SK-N-SH treated with all-trans-retinoic acid at 6 μM for 48 hours (cell line): ENCODE measurements around the gene TRPM5.

Experiments used
- BACH2 ChIP-seq: fragments of 250-450 bp; sonication (Bioruptor Pico); IDR thresholded peaks from 2 replicates; pipeline ENCODE4 v1.9.0; 2021; ENCODE audit warnings: mild to moderate bottlenecking, borderline replicate concordance
- CSRNP3 ChIP-seq: fragments of 250-450 bp; sonication (Bioruptor Pico); IDR thresholded peaks from 2 replicates; pipeline ENCODE4 v1.5.1; 2021; ENCODE audit warnings: mild to moderate bottlenecking, moderate library complexity
- PATZ1 ChIP-seq: fragments of 250-450 bp; sonication (Bioruptor Pico); IDR thresholded peaks from 2 replicates; pipeline ENCODE4 v1.8.0; 2020; ENCODE audit warnings: mild to moderate bottlenecking, moderate library complexity, borderline replicate concordance
- RARB ChIP-seq: fragments of 250-450 bp; sonication (Bioruptor Pico); IDR thresholded peaks from 2 replicates; pipeline ENCODE4 v1.8.0; 2021; ENCODE audit warnings: mild to moderate bottlenecking, moderate library complexity
- SNAI2 ChIP-seq: fragments of 250-450 bp; sonication (Bioruptor Pico); IDR thresholded peaks from 2 replicates; pipeline ENCODE4 v1.5.0; 2020; ENCODE audit warnings: mild to moderate bottlenecking, moderate library complexity
- TSHZ2 ChIP-seq: fragments of 250-450 bp; sonication (Bioruptor Pico); IDR thresholded peaks from 2 replicates; pipeline ENCODE4 v1.5.0; 2020; ENCODE audit warnings: mild to moderate bottlenecking, moderate library complexity
- ZFP30 ChIP-seq: fragments of 450-650 bp; formaldehyde crosslinking; IDR thresholded peaks from 2 replicates; pipeline ENCODE4 v1.5.0; 2022; ENCODE audit warnings: mild to moderate bottlenecking, moderate library complexity

GRCh38 chr11:2441171-2441570 is 3.1 kb downstream of the TRPM5 start:
- TF ChIP-seq CSRNP3 (CRISPR knock-in tag) = no peak
- TF ChIP-seq ZFP30 (CRISPR knock-in tag) = no peak
- TF ChIP-seq RARB (CRISPR knock-in tag) = no peak
- no peak for TF ChIP-seq BACH2 (CRISPR knock-in tag)
- no peak for TF ChIP-seq SNAI2 (CRISPR knock-in tag)
- no peak for TF ChIP-seq PATZ1
- no peak for TF ChIP-seq TSHZ2
